A549 (cell line): Measurements from ENCODE around the gene ACSF3. TPM values are rescaled to one million over a fixed set of nuclear protein-coding genes. Genes with fewer than 3 reads are reported as not detected.

Experiments
- ATAC-seq, 2 experiments: fragments of 200-7000 bp in 1 of 2; fragments of >200 bp in 1 of 2; cut with Nextera tagmentation in 1 of 2; cut with Tn5 transposase in 1 of 2; 3 replicates each; pipeline versions ENCODE4 v1.8.0 to v1.9.1; 2018 to 2020; ENCODE audit warnings: mild to moderate bottlenecking in 1 of 2, moderate library complexity in 1 of 2
- CTCF ChIA-PET: fragments of 300-600 bp; sonication (Branson Sonifier 250); formaldehyde crosslinking; extraction: SDS; loops from one replicate; lab custom pipeline; 2021; ENCODE audit warnings: antibody characterized with exemption, inconsistent platforms; lab: Yijun Ruan, JAX
- POLR2A ChIA-PET: fragments of 350-600 bp; formaldehyde crosslinking; extraction: SDS; loops from one replicate; lab custom pipeline; 2021; ENCODE audit warnings: antibody characterized with exemption, inconsistent platforms; lab: Yijun Ruan, JAX
- DNase-seq, 2 experiments: peaks; one replicate each; pipeline versions ENCODE4 v3.0.0 to v3.0.0-alpha.2; 2011 to 2016; ENCODE audit warnings: low read depth in 1 of 2, low spot score in 1 of 2
- FAIRE-seq: peaks from 2 replicates; lab custom pipeline; 2011; peaks lifted over from hg19 to GRCh38; lab: Jason Lieb, UNC
- H3K27ac ChIP-seq, 2 experiments: fragments of >200 bp; sonication (Bioruptor Twin); formaldehyde crosslinking; 3 replicates each; pipeline ENCODE4 v1.5.1; 2016 to 2017
- H3K4me1 ChIP-seq: fragments of >200 bp; sonication (Bioruptor Twin); formaldehyde crosslinking; 3 replicates; pipeline ENCODE4 v1.6.1; 2016
- H3K4me2 ChIP-seq: fragments of >200 bp; sonication (Bioruptor Twin); formaldehyde crosslinking; 3 replicates; pipeline ENCODE4 v1.6.1; 2016
- H3K4me3 ChIP-seq: fragments of >200 bp; sonication (Bioruptor Twin); formaldehyde crosslinking; 3 replicates; pipeline ENCODE4 v1.5.1; 2016
- H3K9me3 ChIP-seq: fragments of >200 bp; sonication (Bioruptor Twin); formaldehyde crosslinking; 3 replicates; pipeline ENCODE4 v1.6.1; 2016
- ATOH8 ChIP-seq: fragments of 250-450 bp; sonication (Bioruptor Pico); IDR thresholded peaks from 2 replicates; pipeline ENCODE4 v1.5.0; 2020; ENCODE audit warnings: low read depth, mild to moderate bottlenecking, moderate library complexity
- BCL3 ChIP-seq: fragments of >200 bp; sonication (Bioruptor Twin); formaldehyde crosslinking; IDR thresholded peaks from 3 replicates; pipeline ENCODE4 v1.6.1; 2016
- BHLHE40 ChIP-seq: IDR thresholded peaks from 2 replicates; pipeline ENCODE4 v1.6.1; 2012; ENCODE audit warnings: low read depth, low read length, inconsistent platforms
- CBX2 ChIP-seq: fragments of 200-600 bp; sonication (generic); IDR thresholded peaks from 2 replicates; pipeline ENCODE4 v1.6.1; 2016; ENCODE audit warnings: low read depth, mild to moderate bottlenecking, borderline replicate concordance
- CEBPB ChIP-seq, 2 experiments: fragments of >200 bp in 1 of 2; sonication (Bioruptor Twin) in 1 of 2; formaldehyde crosslinking in 1 of 2; IDR thresholded peaks; 2 replicates each; pipeline ENCODE4 v1.6.1; 2012 to 2016
- CHD2 ChIP-seq: fragments of 150-350 bp; IDR thresholded peaks from 2 replicates; pipeline ENCODE4 v1.6.1; 2014; ENCODE audit warnings: low read length; ENCODE audit not compliant: partially characterized antibody
- CTCF ChIP-seq: fragments of >200 bp; sonication (Bioruptor Twin); formaldehyde crosslinking; IDR thresholded peaks from 3 replicates; pipeline ENCODE4 v1.5.1; 2016
- ELK1 ChIP-seq: fragments of 150-350 bp; IDR thresholded peaks from 2 replicates; pipeline ENCODE4 v1.6.1; 2014; ENCODE audit warnings: low read depth, mild to moderate bottlenecking, low read length
- ESRRA ChIP-seq: fragments of 150-350 bp; IDR thresholded peaks from 2 replicates; pipeline ENCODE4 v1.6.1; 2014; ENCODE audit warnings: mild to moderate bottlenecking, low read length, borderline replicate concordance
- FOXS1 ChIP-seq: fragments of 250-450 bp; sonication (Bioruptor Pico); IDR thresholded peaks from 2 replicates; pipeline ENCODE4 v1.5.0; 2020; ENCODE audit warnings: mild to moderate bottlenecking, moderate library complexity
- HEYL ChIP-seq: fragments of 250-450 bp; sonication (Bioruptor Pico); IDR thresholded peaks from 2 replicates; pipeline ENCODE4 v1.8.0; 2021; ENCODE audit warnings: mild to moderate bottlenecking, moderate library complexity
- HOXA7 ChIP-seq: fragments of 250-450 bp; sonication (Bioruptor Pico); IDR thresholded peaks from 2 replicates; pipeline ENCODE4 v1.5.0; 2020; ENCODE audit warnings: mild to moderate bottlenecking, moderate library complexity
- JUNB ChIP-seq: fragments of >200 bp; sonication (Bioruptor Twin); formaldehyde crosslinking; IDR thresholded peaks from 2 replicates; pipeline ENCODE4 v1.6.1; 2016
- KDM1A ChIP-seq: fragments of 200-600 bp; sonication (generic); IDR thresholded peaks from 2 replicates; pipeline ENCODE4 v1.6.1; 2016; ENCODE audit warnings: low read depth, mild to moderate bottlenecking
- MAFK ChIP-seq: fragments of 450-650 bp; IDR thresholded peaks from 2 replicates; pipeline ENCODE4 v1.6.1; 2014; ENCODE audit not compliant: partially characterized antibody
- MAX ChIP-seq: IDR thresholded peaks from 2 replicates; pipeline ENCODE4 v1.6.1; 2012
- MAZ ChIP-seq: fragments of 150-350 bp; IDR thresholded peaks from 2 replicates; pipeline ENCODE4 v1.6.1; 2014; ENCODE audit warnings: antibody characterized with exemption, low read depth, low read length, borderline replicate concordance
- MYC ChIP-seq: IDR thresholded peaks from 2 replicates; pipeline ENCODE4 v1.6.1; 2012; ENCODE audit warnings: mild to moderate bottlenecking, inconsistent platforms, low read length, improper control_type of control experiment, borderline replicate concordance
- PBX3 ChIP-seq: IDR thresholded peaks from 2 replicates; pipeline ENCODE4 v1.6.1; 2012
- PHF8 ChIP-seq: fragments of 200-600 bp; sonication (generic); IDR thresholded peaks from 2 replicates; pipeline ENCODE4 v1.6.1; 2016; ENCODE audit warnings: low read depth, mild to moderate bottlenecking, antibody characterized with exemption, moderate library complexity, borderline replicate concordance
- RNF2 ChIP-seq: fragments of 200-600 bp; sonication (generic); IDR thresholded peaks from 2 replicates; pipeline ENCODE4 v1.6.1; 2016; ENCODE audit warnings: low read depth, mild to moderate bottlenecking, antibody characterized with exemption, moderate library complexity, borderline replicate concordance
- TP53 ChIP-seq: fragments of 250-450 bp; sonication (Bioruptor Pico); IDR thresholded peaks from 2 replicates; pipeline ENCODE4 v1.5.0; 2021; ENCODE audit warnings: mild to moderate bottlenecking, moderate library complexity
- USF2 ChIP-seq: fragments of 450-650 bp; IDR thresholded peaks from 2 replicates; pipeline ENCODE4 v1.6.1; 2014; ENCODE audit warnings: antibody characterized with exemption
- ZNF302 ChIP-seq: fragments of 250-450 bp; sonication (Bioruptor Pico); IDR thresholded peaks from 2 replicates; pipeline ENCODE4 v1.9.0; 2021; ENCODE audit warnings: inconsistent platforms, mild to moderate bottlenecking, moderate library complexity
- WGBS: methylation state at CpG from one replicate; pipeline ENCODE4 v1.1.6; 2017; ENCODE audit errors: missing lambda C conversion rate; 5-methylcytosine and 5-hydroxymethylcytosine counted together
- polyA plus RNA-seq, 4 experiments: library from polyadenylated mRNA; depleted of rRNA in 3 of 4; stranded (reverse); fragments of >200 nt; fragmentation: RNase III in 1 of 4; extraction: RNeasy Plus Mini Kit Qiagen cat#74134 plus additional on column Dnase treatment in 1 of 4; gene quantifications; 2 replicates in 3 of 4; 3 replicates in 1 of 4; pipeline ENCODE4 v1.2.3, GENCODE V29; 2011 to 2017

Gene ACSF3
- polyA plus RNA-seq, 2 of the 4 experiments (the other 2 are of a cell fraction): 9.8 to 13.1 TPM

GRCh38 chr16:89047331-89048089 is 46.1 kb upstream of the ACSF3 start:
- WGBS: 56% methylated on average over 17 of the region's 27 CpGs
- H3K4me1 ChIP-seq: peaks cover 4% of the 10 kb centered on the region; the same call in 1 of the 3 replicates
- CTCF ChIA-PET: no interaction called here
- POLR2A ChIA-PET: no interaction called here
- no peak for DNase-seq
- ATAC-seq: no peak
- FAIRE-seq: no peak
- H3K4me3 ChIP-seq: no peak overlapping the region
- TF ChIP-seq ESRRA (no peak), ZNF302 (no peak), MAZ (no peak), CTCF (no peak), MAFK (no peak), HEYL (CRISPR knock-in tag) (no peak)
- H3K9me3 ChIP-seq: no peaks in the 10 kb centered on the region
- no peak overlapping the region for H3K27ac ChIP-seq
- no peak overlapping the region for H3K4me2 ChIP-seq

GRCh38 chr16:89048090-89048725 is 45.4 kb upstream of the ACSF3 start:
- ATAC-seq (no peak), FAIRE-seq (no peak)
- Histone ChIP-seq H3K27ac (no peak overlapping the region), H3K4me3 (no peak overlapping the region), H3K4me2 (no peak overlapping the region), H3K9me3 (no peaks in the 10 kb centered on the region)
- TF ChIP-seq CEBPB (IDR thresholded peaks at IDR 0.05): no peak
- no peak for TF ChIP-seq MAX
- TF ChIP-seq HOXA7 (CRISPR knock-in tag): no peak
- no peak for TF ChIP-seq PHF8
- TF ChIP-seq RNF2: no peak
- TF ChIP-seq USF2: no peak
- no peak for TF ChIP-seq FOXS1 (CRISPR knock-in tag)
- no peak for TF ChIP-seq CBX2
- TF ChIP-seq, all 56 proteins: peak for 0
- ChIA-PET CTCF (no interaction called here), POLR2A (no interaction called here)
- peaks cover 9% of the 10 kb centered on the region; the same call in 1 of the 3 replicates for H3K4me1 ChIP-seq
- 53% methylated on average over 28 of the region's 38 CpGs for WGBS
- no peak for DNase-seq

GRCh38 chr16:89048871-89049422 is 44.7 kb upstream of the ACSF3 start:
- no peak overlapping the region for H3K4me3 ChIP-seq
- CTCF ChIA-PET: interaction anchor here (0.5 kb wide), 1 partner anchor 543 kb away, joined by 3 read pairs; no protein-coding TSS in a partner anchor
- ATAC-seq: no peak
- TF ChIP-seq KDM1A: no peak
- TF ChIP-seq TP53: no peak
- no peak for TF ChIP-seq MYC
- no peak for TF ChIP-seq JUNB
- TF ChIP-seq ATOH8: no peak
- TF ChIP-seq BCL3: no peak
- no peak for TF ChIP-seq ELK1
- no peak for TF ChIP-seq MAFK
- no peak for TF ChIP-seq BHLHE40
- TF ChIP-seq CBX2: no peak
- no peak for TF ChIP-seq CHD2
- TF ChIP-seq PBX3: no peak

More at GRCh38 chr16:89048871-89049422, 44.7 kb upstream of the ACSF3 start:
- Histone ChIP-seq H3K9me3 (no peaks in the 10 kb centered on the region), H3K4me1 (peaks cover 14% of the 10 kb centered on the region; the same call in 1 of the 3 replicates), H3K4me2 (no peak overlapping the region), H3K27ac (no peak overlapping the region)
- POLR2A ChIA-PET: no interaction called here
- no peak for DNase-seq
- FAIRE-seq: no peak
- 73% methylated on average over 24 of the region's 24 CpGs for WGBS
